Measurements from ENCODE around the gene SPANXA1.
"Not testable (repeated sequence)": the region's sequence is repeated elsewhere in the genome, so short reads cannot be mapped to it uniquely, and the experiment has no call there.

Gene SPANXA1

GRCh38 chrX:141584638-141585037, at the start of gene SPANXA1:
Gene SPANXA1, minus strand, starts transcription at chrX:141584738. Its CDS starts 60 bp downstream, at chrX:141584678.
- in situ Hi-C loops (cut with MboI; ENCODE audit: low sequenced_read_pairs) = not testable (repeated sequence)

DNA sequence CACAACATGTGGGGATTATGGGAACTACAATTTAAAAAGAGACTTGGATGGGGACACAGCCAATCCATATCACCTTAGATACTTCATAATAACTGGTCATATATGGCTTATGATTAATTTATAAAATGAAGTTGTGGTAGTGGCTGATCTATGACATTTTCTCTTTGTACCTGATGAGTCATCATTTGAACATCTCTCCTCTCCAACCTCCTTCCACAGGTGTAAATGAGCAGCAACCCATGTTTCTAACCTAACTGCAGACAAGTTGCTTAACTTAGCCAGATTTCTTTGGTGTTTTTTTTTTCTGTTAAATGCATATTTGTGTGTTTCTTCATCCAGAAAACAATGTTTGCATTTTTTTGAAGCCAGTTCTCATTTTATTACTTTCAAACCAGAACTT, 47.6 kb upstream of the SPANXA1 start:
- in situ Hi-C loops (cut with MboI; ENCODE audit: low sequenced_read_pairs) = no loop called here

DNA sequence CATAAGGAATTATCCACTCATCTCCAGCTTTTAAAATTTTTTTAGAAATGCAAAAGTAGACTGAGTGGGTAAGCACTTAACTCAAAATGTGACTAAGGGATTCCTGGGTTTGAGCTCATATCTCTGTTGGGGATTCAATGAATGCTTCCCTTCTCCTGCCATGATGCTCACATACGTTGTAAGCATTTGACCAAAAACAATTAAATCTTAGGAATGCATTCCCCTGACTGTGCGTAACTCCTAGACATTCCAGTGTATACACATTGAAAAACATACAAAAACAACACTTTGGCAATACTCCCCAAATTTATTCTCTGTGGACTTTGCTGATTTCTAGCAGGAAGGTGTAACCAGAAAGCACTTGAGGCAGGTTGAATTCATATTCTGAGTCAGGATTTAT, 34.8 kb upstream of the SPANXA1 start:
- in situ Hi-C loops (cut with MboI; ENCODE audit: low sequenced_read_pairs) = no loop called here

- in situ Hi-C loops (cut with MboI; ENCODE audit: low sequenced_read_pairs) = no loop called here
These were observed 24.6 kb upstream of the SPANXA1 start for GRCh38 chrX:141609111-141609510.

GRCh38 chrX:141589408-141589807, 4.9 kb upstream of the SPANXA1 start, which contains the start of gene SPANXA2:
Gene SPANXA2, plus strand, starts transcription at chrX:141589708. Its CDS starts 60 bp downstream, at chrX:141589768.
- in situ Hi-C loops (cut with MboI; ENCODE audit: low sequenced_read_pairs) = not testable (repeated sequence)

DNA sequence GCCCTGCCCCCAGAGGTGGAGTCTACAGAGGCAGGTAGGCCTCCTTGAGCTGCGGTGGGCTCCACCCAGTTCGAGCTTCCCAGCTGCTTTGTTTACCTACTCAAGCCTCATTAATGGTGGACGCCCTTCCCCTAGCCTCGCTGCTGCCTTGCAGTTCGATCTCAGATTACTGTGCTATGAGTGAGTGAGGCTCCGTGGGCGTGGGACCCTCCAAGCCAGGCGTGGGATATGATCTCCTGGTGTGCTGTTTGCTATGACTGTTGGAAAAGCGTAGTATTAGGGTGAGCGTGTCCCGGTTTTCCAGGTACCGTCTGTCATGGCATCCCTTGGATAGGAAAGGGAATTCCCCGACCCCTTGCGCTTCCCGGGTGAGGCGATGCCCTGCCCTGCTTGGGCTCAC, 42.0 kb downstream of the SPANXA1 start:
- in situ Hi-C loops (cut with MboI; ENCODE audit: low sequenced_read_pairs) = not testable (repeated sequence)

All from HL-60/S4 (cell line).